Embryonic facial prominence (tissue), 1 donor: ENCODE measurements around the gene PPP1R12B.
"Not testable (repeated sequence)": the region's sequence is repeated elsewhere in the genome, so short reads cannot be mapped to it uniquely, and the experiment has no call there.

Source experiments
- DNase-seq: peaks from one replicate; pipeline ENCODE4 v3.0.0-alpha.2; 2016; ENCODE audit errors: extremely low spot score

The PPP1R12B gene

GRCh38 chr1:202343652-202344349, 4.7 kb upstream of the PPP1R12B start:
- peak; percentile 26 for DNase-seq

- DNase-seq = no peak
These were observed 442 bp upstream of the PPP1R12B start for GRCh38 chr1:202348005-202348508.

- DNase-seq = peak; percentile 27
These were observed 868 bp downstream of the PPP1R12B start for GRCh38 chr1:202349206-202349928.

GRCh38 chr1:202351725-202352124, 3.2 kb downstream of the PPP1R12B start:
- DNase-seq = no peak

- not testable (repeated sequence) for DNase-seq
These were observed 4.2 kb downstream of the PPP1R12B start for GRCh38 chr1:202352583-202353197.

- no peak for DNase-seq
These were observed 7.5 kb downstream of the PPP1R12B start for GRCh38 chr1:202355944-202356553.

- no peak for DNase-seq
These were observed 9.0 kb downstream of the PPP1R12B start for GRCh38 chr1:202357506-202357905.

- DNase-seq = no peak
These were observed 12.7 kb downstream of the PPP1R12B start for GRCh38 chr1:202361224-202361623.

GRCh38 chr1:202361701-202362100, 13.2 kb downstream of the PPP1R12B start:
- DNase-seq = no peak

- DNase-seq = no peak
These were observed 13.7 kb downstream of the PPP1R12B start for GRCh38 chr1:202362212-202362611.

GRCh38 chr1:202365092-202365815, 16.8 kb downstream of the PPP1R12B start:
- no peak for DNase-seq

GRCh38 chr1:202367271-202367670, 18.8 kb downstream of the PPP1R12B start:
- no peak for DNase-seq

- not testable (repeated sequence) for DNase-seq
These were observed 22.4 kb downstream of the PPP1R12B start for GRCh38 chr1:202370906-202371305.

GRCh38 chr1:202374099-202374498, 25.6 kb downstream of the PPP1R12B start:
- no peak for DNase-seq

- not testable (repeated sequence) for DNase-seq
These were observed 26.7 kb downstream of the PPP1R12B start for GRCh38 chr1:202375175-202375574.

GRCh38 chr1:202376247-202376646, 27.7 kb downstream of the PPP1R12B start:
- DNase-seq = no peak

- not testable (repeated sequence) for DNase-seq
These were observed 31.5 kb downstream of the PPP1R12B start for GRCh38 chr1:202379884-202380529.

GRCh38 chr1:202380535-202380934, 32.0 kb downstream of the PPP1R12B start:
- not testable (repeated sequence) for DNase-seq

GRCh38 chr1:202381867-202382266, 33.4 kb downstream of the PPP1R12B start:
- DNase-seq = not testable (repeated sequence)

GRCh38 chr1:202395831-202396230, 47.3 kb downstream of the PPP1R12B start:
- DNase-seq = not testable (repeated sequence)

- DNase-seq = no peak
These were observed 48.8 kb downstream of the PPP1R12B start for GRCh38 chr1:202397256-202397655.
